ENCODE results near the gene SIGLEC7.

Gene SIGLEC7

DNA sequence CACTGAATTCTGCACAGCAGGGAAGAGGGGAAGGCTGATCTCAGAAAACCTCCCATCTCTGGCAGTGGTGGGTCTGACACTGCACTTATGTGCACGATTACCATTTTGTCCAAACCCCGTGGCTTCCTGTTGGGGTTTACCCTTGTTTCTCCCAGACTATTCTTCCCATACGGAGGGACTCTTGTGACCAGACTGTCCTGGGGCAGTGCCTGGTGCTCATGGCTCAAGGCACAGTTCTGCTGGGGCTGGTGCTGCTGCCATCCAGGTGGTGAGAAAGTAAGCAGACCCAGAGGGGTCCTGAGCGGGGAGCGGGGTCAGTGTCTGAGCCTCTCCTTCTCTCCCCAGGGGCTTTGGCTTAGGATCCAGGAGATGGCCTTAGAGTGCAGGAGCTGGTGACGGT, 22.5 kb upstream of the SIGLEC7 start:
- no peak for DNase-seq

DNA sequence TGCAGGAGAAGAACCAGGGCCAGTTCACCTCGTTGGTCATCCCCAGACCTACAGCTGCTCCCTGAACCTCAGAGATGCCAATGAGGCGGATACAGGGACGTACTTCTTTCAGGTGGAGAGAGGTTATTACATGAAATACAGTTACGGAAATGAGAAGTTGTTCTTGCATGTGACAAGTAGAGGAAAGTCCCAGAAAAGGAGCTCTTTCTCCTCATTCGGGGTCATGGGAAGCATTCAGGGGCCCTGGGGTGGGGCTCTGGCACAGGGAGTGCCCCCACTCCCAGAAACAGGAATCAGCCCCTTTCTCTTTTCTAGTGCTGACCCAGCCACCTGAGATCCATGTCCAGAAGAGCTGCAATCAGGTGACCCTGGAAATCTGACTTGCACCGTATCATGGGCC, 21.9 kb upstream of the SIGLEC7 start:
- DNase-seq = no peak

DNA sequence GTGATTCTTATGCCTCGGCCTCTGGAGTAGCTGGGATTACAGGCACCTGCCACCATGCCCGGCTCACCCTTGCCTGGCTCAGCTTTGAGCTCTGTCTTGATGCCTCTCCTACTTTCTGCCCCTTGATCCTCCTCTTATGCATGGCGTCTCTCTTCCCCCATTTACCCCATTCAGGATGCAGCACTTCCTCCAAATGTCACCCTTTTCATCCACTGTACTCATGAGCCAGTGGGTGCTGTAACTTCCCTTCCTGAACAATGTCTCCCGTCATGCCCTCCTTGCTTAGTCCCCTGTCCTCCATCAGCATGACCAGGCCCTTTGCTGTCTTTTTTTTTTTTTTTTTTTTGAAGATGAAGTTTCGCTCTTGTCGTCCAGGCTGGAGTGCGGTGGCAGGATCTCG, 20.8 kb upstream of the SIGLEC7 start:
- DNase-seq = no peak

DNA sequence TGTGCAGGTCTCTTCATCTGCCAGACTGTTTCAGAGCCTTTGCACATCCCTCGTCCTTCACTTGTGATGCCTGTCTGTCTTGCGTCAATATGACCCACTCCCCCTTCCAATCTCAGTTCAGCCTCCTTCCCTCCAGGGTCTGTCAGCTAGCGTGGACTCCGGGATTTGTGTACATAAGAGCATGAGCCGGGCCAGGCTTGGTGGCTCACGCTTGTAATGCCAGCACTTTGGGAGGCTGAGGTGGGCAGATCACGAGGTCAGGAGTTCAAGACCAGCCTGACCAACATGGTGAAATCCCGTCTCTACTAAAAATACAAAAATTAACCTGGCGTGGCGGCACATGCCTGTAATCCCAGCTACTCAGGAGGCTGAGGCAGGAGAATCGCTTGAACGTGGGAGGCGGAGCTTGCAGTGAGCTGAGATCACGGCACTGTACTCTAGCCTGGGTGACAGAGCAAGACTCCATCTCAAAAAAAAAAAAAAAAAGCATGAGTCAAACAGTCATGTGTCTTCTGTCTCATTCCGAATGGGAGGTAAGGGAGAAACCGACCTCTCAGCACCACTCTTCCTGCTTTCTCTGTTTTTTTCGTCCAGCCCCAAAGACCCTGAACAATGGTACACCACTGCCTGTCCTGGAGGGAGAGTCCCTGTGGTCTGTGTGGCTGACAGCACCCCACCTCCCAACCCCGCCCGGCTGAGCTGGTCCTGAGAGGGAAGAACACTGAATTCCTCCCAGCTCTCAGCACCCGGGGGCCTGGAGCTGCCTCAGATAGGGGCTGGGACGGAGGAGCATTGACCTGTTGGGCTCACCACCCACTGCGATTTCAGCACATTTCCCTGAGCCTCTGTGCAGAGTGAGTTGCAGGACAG, 19.8 kb upstream of the SIGLEC7 start:
- DNase-seq = no peak

DNA sequence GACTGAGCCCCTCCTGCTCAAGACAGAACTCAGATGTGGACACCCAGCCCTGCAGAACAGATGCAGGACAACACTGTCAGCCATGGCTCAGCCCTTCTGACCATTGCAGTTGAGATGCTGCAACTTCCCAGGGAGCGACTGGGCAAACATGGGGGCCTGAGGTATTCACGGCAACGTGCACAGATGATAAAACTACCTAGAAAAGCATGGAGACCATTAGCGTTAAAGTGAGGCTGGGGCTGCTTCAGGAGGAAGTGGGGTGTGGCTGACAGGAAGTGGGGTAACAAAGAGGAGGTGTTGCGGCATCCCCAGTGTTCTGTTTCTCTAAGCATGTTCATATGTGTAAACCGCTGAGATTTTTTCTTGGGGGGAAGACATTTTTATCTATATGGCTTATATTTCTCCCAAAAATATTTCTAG, 18.7 kb upstream of the SIGLEC7 start:
- DNase-seq = no peak

DNA sequence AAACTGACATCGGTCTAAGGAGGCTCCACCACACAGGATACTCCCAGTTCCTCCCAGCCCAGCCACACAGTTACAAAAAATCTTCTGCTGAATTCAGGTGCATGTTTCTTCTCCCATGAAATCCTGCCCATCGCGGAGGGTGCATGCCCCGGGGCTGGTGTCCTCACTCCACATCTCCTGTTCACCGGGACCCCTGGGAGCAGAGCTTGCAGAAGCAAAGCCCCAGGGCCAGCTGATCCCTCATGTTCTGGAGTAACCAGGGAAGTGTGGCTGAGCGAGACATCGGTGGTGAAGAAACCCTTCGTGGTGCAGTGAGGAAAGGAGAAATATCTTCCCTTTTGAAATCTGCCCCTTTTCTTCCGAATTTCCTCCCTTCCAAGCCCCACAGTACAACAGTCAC, 18.3 kb upstream of the SIGLEC7 start:
- no peak for DNase-seq

DNA sequence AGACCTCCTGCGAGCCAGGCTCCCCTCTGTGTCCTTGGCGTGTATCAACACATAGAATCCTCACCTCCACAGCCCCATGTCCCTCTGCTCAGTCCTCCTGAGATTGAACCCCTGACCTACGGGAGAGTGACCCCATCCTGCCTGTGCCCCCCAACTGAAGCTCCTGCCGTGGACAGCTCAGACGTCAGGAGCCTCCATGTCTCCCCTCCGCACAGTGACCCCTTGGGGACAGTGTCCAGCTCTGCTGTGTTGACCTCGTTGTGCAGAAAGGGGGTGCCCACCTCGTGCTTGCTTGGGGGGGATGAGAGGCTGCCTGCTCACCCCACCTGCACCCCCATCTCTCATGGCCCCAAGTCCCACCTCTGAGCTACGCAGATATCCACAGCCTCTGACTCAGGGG, 17.9 kb upstream of the SIGLEC7 start:
- DNase-seq = no peak

DNA sequence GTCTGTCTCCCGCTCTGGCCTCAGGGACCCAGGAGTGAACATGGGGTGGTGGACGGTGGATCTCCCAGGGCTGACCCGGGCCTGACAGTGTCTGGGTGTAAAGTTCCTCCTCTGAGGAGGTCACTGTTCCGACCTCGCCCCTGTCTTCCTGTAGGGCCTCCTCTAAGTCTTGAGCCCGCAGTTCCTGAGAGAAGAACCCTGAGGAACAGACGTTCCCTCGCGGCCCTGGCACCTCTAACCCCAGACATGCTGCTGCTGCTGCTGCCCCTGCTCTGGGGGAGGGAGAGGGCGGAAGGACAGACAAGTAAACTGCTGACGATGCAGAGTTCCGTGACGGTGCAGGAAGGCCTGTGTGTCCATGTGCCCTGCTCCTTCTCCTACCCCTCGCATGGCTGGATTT, 17.4 kb upstream of the SIGLEC7 start, which contains the start of gene SIGLEC9:
Gene SIGLEC9, plus strand, starts transcription at position 178 of the 400 bp plus-strand sequence. Its CDS starts 69 bp downstream, at position 247.
- no peak for DNase-seq

DNA sequence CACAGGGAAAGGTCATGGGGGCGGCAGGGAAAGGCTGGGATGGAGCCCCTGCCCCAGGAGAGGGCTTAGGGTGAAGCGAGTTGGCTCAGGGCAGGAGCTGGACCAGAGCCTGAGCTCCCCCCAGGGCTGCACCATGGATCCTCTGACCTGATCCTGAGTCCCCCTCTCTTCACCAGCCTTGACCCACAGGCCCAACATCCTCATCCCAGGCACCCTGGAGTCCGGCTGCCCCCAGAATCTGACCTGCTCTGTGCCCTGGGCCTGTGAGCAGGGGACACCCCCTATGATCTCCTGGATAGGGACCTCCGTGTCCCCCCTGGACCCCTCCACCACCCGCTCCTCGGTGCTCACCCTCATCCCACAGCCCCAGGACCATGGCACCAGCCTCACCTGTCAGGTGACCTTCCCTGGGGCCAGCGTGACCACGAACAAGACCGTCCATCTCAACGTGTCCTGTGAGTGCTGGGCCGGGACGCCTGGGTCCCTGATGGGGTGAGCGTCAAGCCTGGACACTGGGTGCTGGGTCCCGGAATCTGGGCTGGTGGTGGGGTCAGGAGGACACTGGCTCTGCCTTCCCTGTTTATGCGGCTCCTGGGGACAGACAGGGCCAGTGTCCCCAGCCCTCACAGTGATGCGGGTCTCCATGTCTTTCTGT, 16.6 kb upstream of the SIGLEC7 start:
- no peak for DNase-seq

DNA sequence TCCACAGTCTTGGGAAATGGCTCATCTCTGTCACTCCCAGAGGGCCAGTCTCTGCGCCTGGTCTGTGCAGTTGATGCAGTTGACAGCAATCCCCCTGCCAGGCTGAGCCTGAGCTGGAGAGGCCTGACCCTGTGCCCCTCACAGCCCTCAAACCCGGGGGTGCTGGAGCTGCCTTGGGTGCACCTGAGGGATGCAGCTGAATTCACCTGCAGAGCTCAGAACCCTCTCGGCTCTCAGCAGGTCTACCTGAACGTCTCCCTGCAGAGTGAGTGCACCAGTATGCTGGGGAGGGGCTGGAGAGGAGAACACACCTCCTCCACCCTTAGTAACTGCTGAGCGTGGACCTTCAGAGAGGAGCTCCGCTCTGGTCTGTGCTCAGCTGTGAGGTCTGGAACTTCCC, 15.1 kb upstream of the SIGLEC7 start:
- DNase-seq = no peak

DNA sequence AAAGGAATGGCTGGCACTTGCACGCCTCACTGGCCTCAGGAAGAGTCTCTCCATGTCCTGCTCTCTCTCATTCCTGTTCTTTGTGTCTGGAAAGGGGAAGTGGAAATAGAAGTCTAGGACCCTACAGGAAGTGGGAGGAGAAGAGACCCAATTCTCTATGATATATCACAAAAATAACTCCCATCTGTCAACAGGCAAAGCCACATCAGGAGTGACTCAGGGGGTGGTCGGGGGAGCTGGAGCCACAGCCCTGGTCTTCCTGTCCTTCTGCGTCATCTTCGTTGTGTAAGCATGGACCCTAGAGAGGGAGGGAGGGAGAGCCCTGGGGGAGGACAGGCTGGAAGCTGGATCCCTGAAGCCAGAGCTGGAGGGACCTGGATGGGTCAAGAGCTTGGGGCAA, 14.3 kb upstream of the SIGLEC7 start:
- DNase-seq = no peak

DNA sequence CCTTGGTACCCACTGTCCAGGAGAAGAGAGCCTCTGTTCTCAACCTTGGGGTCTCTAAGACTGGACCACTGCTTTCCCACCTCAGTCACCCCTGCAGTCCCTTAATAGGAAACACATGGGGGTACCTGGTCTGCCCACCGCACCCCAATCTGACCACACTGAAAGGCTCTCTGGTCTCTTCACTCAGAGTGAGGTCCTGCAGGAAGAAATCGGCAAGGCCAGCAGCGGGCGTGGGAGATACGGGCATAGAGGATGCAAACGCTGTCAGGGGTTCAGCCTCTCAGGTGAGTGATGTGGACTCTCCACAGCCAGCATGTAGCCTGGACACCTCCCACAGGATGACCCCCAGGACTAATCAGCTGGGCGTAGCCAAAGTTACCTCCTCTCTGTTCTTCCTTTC, 13.9 kb upstream of the SIGLEC7 start:
- DNase-seq = no peak

DNA sequence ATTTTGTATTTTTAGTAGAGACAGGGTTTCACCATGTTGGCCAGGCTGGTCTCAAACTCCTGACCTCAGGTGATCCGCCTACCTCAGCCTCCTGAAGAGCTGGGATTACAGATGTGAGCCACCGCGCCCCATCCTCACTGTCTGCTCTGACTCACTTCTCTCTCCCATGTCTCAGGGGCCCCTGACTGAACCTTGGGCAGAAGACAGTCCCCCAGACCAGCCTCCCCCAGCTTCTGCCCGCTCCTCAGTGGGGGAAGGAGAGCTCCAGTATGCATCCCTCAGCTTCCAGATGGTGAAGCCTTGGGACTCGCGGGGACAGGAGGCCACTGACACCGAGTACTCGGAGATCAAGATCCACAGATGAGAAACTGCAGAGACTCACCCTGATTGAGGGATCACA, 12.4 kb upstream of the SIGLEC7 start:
- DNase-seq = no peak

DNA sequence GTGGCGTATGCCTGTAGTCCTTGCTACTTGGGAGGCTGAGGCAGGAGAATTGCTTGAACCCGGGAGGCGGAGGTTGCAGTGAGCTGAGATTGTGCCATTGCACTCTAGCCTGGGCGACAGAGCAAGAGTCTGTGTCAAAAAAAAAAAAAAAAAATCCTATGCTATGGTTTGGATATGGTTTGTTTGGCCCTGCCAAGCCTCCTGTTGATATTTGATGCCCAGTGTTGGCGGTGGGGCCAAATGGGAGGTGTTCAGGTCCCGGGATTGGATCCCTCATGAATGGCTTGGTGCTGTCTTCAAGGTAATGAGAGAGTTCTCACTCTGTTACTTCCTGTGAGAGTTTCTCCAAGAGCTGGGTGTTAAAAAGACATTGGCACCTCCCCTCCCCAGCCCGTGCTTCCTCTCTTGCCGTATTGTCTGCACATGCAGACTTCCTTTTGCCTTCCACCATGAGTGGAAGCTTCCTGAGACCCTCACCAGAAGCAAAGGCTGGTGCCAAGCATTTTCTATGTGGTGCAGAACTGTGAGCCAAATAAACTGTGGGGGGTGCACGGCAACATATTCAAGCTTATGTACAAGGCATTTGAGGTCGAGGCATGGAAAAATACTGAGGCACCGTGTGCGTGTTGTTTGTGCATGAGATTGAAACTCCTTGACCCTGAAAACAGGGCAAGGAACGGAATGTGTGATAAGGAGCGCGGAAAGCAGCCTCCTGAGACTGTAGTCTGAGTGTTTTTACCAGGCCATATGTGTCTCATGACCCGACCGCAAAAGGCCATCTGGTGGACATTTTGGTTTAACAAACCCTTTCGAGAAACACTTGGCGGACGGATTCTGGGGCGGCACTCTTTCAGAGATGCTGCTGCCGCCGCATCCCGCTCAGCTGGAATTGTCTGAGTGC, 10.1 kb upstream of the SIGLEC7 start:
- DNase-seq = no peak

DNA sequence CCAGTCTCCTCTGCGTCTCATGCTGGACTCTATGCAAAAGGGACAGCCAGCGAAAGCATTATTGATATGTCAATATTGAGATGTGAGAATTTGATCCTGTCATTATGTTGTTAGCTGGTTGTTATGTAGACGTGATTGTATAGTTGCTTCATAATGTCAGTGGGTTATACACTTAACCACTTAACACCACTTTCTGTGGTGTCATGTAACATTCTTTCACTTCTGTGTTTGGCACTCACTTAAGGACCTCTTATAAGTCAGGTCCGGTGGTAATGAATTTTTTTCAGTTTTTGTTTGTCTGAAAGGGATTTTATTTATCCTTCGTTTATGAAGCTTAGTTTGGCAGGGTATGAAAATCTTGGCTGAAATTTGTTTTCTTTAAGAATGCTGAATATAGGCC, 7.1 kb upstream of the SIGLEC7 start:
- DNase-seq = no peak

DNA sequence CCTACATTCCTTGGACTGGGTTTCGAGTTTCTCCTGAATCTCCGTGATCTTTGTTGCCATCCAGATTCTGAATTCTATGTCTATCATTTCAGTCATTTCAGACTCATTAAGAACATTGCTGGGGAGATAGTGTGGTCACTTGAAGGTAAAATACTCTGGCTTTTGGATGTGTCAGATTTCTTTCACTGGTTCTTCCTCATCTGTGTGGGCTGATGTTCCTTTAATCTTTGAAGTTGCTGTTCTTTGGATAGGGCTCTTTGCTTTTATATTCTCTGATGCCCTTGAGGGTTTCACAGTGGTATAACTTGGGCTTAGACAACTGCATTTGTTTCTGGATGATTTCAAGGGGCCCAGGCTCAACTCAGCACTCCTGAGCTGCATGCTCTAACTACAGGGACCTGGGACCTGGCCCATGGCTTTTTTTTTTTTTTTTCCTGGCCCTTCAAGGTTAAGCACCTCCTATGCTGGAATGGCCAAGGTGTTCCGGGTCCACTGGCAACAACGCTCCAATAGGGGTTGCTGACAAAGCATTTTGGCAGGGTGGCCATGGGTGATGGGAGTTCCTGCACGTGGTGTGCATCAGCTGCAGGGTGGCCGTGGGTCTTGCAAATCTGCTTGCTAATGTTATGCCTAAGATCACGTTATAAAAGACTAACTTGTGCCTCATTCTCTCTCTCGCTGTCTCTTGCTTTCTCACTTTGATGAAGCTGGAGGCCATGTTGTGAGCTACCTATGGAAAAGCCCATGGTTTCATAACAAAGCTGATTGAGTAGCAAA, 5.9 kb upstream of the SIGLEC7 start:
- DNase-seq = no peak

DNA sequence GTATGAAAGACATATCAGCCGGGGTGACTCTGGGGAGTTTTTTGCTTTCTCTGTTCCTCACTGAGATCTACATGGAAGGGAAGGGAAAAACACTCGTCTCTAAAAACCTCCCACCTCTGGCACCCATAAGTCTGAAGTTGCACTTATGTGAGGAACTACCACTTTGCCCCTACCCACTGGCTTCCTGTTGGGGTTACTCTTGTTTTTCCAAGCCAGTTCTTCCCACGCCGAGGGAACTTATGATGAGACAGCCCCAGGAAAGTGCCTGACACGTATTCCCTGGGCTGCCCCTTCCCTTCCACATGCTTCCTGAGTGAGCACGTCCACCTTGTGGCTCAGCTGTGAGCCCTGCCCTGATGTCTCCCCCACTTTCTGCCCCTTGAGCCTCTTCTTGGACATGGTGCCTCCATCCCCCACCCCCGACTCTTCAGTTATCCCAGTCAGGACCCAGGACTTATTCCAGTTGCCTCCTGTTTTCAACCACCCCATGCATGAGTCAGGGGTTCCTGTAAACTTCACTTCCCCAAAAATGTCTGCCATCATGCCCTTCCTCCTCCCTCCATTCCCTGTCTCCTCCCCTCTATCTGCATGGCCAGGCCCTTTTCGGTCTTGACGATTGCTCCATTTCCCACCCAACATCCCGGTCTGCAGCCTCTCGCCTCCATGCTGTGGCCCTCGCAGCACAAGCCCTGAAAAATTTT, 5.1 kb upstream of the SIGLEC7 start:
- no peak for DNase-seq

DNA sequence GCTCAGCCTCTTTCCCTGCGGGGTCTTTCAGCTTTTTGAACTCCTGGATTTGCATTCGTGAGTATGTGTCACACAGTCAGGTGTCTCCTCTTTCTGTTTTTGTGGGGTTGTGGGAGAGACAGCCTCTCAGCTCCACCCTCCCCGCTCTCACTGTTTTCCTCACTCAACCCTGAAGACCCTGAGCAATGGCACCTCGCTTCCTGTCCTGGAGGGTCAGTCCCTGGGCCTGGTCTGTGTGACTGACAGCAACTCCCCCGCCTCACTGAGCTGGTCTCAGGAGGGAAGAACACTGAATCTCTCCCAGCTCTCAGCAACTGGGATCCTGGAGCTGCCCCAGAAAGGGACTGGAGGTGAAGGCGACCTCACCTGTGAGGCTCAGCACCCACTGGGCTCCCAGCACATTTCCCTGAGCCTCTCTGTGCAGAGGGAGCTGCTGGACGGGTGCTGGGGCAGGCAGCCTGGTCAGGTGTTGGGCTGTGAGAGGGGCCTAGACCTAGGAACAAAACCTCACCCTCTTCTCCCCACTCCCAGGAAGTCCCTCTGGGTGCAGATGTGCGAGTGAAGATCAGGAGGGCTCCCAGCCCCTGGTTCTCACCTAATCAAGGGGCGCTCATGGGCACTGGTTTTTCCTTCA, 4.2 kb upstream of the SIGLEC7 start:
- no peak for DNase-seq

DNA sequence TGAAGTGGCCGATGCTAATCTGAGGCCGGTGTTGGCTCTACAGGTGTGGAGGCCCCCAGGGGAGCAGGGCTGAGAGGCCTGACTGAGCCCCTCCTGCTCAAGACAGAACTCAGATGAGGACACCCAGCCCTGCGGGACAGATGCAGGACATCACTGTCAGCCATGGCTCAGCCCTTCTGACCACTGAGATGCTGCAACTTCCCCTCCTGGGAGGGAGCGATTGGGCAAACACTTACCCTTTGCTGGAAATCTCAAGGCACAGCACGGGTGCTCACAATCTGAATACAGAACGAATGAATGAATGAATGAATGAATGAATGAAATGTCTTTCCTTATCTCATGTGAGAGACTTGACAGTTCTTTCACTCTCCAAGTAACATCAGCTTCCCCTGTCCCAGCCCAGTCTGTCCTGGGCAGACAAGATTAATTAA, 3.5 kb upstream of the SIGLEC7 start:
- DNase-seq = no peak

DNA sequence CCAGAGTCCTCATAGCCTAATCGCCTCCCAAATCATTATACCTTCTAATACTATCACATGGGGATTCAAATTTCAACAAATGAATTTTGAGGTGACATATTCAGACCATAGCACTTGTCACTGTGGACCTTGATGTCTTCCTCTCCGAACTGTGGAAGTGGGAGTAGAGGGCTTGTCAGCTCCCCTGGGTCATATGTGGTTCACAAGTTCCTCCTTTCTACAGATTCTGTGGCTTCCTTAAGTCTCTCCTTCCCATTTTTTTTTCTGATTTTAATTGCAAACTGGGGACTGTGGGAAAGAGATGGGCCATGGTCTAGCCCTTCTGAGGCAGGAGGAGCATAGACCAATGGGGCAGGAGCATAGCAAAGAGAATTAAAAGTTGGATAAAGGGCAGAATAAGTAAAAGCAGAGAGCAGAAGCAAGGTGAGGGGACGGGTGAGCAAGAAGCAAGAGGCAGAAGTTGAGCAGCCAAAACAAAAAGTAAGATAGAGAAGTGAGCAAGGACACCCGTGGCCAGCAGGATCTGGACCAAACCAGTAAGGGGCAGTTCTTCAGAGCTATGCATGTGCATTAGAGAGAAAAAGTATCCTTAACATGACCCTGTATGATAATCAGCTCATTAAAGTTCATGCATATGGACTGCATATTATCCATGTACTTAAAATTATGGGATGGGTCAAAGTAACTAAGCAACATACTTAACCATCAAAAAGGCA, 2.6 kb upstream of the SIGLEC7 start:
- no peak for DNase-seq

DNA sequence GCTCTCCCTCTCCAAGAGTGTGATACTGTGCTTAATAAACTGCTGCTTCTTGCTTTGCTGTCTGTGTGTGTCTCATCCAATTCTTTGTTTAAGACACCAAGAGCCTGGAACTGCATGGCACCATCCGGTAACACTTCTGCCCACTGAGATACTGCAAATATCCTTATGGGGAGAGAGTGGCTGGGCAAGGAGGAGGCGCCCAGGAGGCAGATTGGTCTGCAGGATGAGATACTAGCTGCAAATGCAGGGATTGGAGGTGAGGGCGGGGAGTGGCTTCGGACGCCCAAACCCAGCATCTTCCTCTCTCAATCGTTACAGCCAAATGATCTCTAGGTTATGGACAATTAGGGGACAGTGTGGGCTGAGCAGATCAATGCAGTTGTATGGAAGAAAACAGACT, 1.7 kb upstream of the SIGLEC7 start:
- no peak for DNase-seq
